Activated CD4-positive, alpha-beta T cell treated with anti-CD3 and anti-CD28 coated beads, Interleukin-2, amount 50 U/mL, for 24 hours (primary cell): ENCODE data around the gene PARD6A.

Experiments used
- DNase-seq, 2 donors: peaks; one replicate each; pipeline ENCODE4 v3.0.0-alpha.2; 2020; ENCODE audit warnings: low read depth in 1 of 2, low spot score in 1 of 2

The PARD6A gene, protein sequence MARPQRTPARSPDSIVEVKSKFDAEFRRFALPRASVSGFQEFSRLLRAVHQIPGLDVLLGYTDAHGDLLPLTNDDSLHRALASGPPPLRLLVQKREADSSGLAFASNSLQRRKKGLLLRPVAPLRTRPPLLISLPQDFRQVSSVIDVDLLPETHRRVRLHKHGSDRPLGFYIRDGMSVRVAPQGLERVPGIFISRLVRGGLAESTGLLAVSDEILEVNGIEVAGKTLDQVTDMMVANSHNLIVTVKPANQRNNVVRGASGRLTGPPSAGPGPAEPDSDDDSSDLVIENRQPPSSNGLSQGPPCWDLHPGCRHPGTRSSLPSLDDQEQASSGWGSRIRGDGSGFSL

DNA sequence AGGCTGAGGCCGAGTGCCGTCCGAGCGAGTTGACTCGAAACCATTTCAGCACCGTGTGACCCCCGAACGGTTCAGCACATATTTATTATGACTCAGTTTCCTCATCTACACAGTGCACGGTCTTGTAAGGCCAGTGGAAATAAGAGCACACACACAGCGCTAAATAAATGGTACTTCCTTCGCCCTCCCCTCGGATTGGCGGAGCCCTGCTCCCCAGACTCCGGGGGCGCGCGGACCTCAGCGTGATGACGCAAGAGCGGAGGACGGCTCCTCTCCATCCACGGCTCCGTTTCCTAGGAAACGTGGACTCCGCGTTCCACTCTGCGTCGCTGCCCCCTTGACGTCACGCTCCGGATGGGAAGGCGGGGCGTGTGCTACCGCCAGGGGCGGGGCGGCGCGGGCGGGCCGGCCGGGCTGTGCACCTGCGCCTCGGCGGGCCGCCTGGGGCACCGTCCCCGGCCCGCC lies at the start of gene PARD6A:
TSS of gene PARD6A (plus strand) at position 397 of the 465 bp plus-strand sequence. CDS start 79 bp downstream, outside the sequence.
- peak; percentile 81 to 92 for DNase-seq

DNA sequence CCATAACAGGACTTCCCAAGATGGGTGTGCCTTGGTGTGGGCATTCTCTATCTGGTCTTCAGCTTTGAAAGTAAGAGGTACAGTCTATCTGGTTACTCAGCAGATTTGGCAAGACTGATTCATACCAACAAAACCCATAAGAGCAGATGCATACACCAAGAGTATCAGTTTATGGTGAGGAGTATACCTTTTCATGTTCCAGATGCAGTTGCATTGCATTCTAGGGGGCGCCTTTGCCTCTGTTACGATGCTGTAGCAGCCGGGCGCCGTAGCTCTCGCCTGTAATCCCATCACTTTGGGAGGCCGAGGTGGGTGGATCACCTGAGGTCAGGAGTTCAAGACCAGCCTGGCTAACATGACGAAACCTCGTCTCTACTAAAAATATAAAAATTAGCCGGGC lies 47.0 kb upstream of the PARD6A start:
- DNase-seq, result no peak

GRCh38 chr16:67628216-67628615 lies 32.5 kb upstream of the PARD6A start:
- no peak for DNase-seq

- DNase-seq, result no peak
These were observed 28.2 kb upstream of the PARD6A start for GRCh38 chr16:67632415-67633172.

DNA sequence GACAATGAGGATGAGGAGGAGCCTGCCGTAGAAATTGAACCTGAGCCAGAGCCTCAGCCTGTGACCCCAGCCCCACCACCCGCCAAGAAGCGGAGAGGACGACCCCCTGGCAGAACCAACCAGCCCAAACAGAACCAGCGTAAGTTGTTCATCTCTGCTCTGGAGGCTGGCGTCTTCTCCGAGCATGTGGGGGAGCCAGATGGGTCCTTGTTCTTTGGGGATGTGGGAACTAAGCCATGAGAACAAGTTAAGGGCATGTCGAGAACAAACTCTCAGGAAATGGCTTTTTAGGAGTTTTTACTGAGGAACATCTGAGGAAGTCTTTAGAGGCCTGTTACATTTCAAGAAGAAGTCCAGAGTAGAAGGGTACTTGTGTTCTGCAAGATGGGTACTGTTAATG lies 24.0 kb upstream of the PARD6A start:
- no peak for DNase-seq

- DNase-seq, result no peak
These were observed 23.1 kb upstream of the PARD6A start for GRCh38 chr16:67637625-67638024.

DNA sequence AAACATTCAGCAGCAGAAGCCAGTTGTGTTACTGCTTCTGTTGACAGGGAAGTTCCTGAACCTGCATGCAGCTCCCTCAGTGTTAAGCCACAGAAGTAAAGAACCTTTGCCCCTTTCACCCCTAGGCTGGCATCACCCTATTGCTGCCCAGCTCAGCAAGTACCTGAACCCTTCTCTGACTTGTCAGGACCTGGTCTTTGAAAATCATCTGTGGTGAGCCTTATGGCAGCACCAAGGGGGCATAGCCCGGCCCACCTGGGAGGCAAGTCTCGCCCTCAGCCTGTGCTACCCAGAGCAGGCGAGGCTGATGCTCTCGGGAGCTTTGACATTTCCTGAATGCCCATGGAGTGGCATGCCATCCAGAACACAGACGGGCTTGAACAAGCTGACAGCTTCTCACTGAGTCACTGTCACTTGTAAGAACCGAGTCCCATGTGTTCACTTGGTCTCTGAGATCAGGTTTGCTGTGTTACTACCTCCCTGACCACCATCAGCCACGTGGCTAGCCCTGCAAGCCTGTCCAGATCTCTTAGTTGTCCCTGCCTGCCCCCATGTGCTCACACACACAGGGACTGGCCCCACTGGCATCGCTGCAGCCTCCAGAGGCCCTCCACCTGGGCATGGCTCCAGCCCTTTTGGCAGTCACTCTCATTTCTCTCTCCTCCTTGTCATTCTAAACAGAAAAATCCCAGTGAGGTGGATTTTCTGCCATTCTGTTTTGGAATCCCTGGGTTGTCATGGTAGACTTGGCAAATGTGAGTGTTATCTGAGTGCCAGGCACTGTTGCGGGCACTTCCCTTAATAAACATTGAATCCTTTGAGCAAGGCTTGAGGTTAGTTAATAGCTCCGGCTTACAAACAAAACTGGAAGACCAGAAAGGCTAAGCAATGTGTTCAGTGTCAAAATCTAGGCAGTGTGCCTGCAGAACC lies 18.7 kb upstream of the PARD6A start:
- DNase-seq, result no peak

GRCh38 chr16:67644038-67644437 lies 16.7 kb upstream of the PARD6A start:
- DNase-seq, result no peak

DNA sequence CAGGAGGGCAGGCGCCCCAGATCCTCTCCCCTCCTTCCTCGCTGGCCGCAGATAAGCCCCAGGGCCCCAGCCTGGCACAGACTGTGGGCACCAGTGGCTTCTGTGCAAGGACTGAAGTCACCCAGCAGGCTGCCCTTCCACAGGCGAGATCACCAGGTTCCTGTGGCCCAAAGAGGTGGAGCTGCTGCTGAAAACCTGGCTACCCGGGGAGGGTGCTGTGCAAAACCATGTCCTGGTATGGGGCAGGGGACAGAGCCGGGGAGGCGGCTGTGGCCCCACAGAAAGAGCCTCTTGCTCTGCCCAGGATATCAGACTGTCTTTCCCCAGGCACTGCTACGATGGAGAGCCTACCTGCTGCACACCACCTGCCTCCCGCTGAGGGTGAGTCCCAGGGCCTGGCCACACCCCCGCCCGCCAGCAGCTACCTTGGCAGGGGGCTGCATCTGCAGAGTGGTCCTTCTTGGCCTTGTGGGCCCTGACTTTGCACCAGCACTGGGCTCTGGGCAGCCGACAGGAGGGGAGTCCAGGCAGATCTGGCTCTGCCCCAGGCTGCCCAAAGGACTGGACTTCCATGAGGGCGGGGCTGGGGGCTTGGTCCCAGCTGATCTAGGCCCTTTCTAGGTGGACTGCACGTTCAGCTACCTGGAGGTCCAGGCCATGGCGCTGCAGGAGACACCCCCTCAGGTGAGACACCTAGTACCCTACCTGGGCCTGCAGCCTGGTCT lies 15.2 kb upstream of the PARD6A start:
- no peak for DNase-seq

GRCh38 chr16:67647111-67647651 lies 13.6 kb upstream of the PARD6A start:
- no peak for DNase-seq

- DNase-seq, result no peak
These were observed 13.1 kb upstream of the PARD6A start for GRCh38 chr16:67647681-67648080.

GRCh38 chr16:67648088-67648763 lies 12.5 kb upstream of the PARD6A start:
- DNase-seq, result no peak

DNA sequence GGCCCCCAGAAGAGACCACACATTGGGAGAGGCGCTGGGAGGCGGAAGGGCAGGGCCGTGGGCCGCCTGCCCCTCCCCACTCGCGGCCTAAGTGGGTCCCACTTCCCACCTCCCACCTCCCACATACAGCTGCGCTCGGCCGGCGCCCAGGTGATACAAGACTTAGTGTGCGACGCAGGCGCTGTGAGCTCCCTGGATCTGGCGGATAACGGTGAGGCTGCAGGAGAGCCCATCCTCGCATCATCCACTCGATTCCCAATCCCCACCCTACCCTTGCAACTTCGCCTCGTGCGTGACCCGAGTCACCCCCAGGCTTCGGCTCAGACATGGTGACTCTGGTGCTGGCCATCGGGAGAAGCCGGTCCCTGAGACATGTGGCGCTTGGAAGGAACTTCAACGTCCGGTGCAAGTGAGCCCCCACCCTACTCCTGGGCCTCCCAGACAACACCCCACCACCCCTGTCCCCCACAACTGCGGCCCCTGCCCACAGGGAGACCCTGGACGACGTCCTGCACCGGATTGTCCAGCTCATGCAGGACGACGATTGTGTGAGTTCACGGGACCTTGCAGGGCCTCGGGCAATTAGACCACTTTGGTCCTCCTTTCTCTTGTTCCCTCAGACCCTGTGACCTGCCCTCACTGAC lies 11.9 kb upstream of the PARD6A start:
- DNase-seq, result no peak

GRCh38 chr16:67649494-67649931 lies 11.2 kb upstream of the PARD6A start:
- no peak for DNase-seq

- DNase-seq, result no peak
These were observed 10.7 kb upstream of the PARD6A start for GRCh38 chr16:67650023-67650422.

- no peak for DNase-seq
These were observed 9.7 kb upstream of the PARD6A start for GRCh38 chr16:67651039-67651438.

DNA sequence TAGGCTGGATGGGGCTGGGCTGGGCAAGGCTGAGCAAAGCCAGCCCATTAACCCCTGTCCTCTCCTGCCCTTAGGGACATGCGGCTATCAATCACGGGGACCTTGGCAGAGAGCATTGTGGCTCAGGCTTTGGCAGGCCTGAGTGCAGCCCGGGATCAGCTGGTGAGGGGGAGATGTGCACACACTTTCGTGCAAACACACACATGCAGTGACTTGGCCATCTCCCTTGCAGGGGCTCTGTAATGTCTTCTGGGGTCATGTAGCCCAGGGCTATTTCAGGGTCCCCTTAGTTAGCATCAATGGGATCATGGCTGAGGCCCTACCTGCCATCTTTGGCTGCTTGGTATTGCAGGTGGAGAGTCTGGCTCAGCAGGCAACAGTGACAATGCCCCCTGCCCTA lies 8.9 kb upstream of the PARD6A start:
- DNase-seq, result no peak

DNA sequence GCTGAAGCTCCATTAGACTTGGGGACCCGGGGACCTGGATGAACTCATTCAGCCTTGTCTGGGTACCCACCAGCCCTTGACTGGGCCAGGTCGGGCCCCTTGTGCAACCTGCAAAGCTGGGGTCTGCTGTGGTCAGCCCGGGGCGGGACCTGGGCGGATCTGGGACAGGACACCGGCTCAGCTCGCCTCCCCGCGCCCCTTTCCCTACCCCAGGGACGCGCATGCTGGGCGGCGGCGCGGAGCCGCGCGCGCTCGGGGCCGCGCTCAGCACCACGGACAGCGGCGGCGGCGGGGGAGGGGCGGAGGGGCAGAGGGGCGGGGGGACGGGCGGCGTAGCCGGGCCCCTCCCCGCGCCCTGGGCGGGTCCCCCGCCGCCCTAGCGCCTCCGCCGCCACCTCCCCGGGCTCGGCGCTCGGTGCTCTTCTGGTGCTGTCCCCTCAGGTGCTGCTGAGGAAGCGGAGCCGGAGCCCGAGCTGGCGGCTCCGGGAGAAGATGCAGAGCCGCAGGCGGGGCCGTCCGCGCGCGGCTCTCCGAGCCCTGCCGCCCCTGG lies 8.1 kb upstream of the PARD6A start:
- DNase-seq, result no peak
